ENCODE results near the gene VSTM1.

DNA sequence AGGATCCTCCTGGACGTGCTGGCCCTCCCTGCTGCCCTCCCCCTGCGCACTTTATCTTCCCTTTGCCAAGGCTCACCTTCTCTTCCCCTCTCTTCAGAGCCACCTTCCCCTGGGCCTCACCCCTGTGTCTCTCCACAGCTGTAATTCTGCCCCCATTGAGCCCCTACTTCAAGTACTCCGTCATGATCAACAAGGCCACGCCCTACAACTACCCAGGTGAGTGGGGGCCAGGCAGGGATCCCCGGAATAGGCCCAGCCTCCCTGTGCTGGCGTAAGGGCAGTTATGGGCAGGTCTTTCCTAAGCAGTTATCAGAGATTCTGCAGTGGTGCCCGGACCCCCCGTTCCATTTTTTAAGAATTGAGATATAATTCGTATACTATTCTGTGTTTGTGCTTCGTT, 42.1 kb upstream of the VSTM1 start:
- TF ChIP-seq, protein P1, sequence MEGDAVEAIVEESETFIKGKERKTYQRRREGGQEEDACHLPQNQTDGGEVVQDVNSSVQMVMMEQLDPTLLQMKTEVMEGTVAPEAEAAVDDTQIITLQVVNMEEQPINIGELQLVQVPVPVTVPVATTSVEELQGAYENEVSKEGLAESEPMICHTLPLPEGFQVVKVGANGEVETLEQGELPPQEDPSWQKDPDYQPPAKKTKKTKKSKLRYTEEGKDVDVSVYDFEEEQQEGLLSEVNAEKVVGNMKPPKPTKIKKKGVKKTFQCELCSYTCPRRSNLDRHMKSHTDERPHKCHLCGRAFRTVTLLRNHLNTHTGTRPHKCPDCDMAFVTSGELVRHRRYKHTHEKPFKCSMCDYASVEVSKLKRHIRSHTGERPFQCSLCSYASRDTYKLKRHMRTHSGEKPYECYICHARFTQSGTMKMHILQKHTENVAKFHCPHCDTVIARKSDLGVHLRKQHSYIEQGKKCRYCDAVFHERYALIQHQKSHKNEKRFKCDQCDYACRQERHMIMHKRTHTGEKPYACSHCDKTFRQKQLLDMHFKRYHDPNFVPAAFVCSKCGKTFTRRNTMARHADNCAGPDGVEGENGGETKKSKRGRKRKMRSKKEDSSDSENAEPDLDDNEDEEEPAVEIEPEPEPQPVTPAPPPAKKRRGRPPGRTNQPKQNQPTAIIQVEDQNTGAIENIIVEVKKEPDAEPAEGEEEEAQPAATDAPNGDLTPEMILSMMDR (IDR thresholded peaks at IDR 0.05; ENCODE audit: low read depth, low read length, missing input control) = no peak
- no peak for TF ChIP-seq ATF3 (IDR thresholded peaks at IDR 0.05)
- TF ChIP-seq GABPA (IDR thresholded peaks at IDR 0.05 in 1 of 2, conservative IDR thresholded peaks at IDR 0.05 in 1 of 2) = no peak
- TF ChIP-seq FOXA1 (IDR thresholded peaks at IDR 0.05) = no peak
